HG03196 (cell line): ENCODE data around the gene CENPM.
A peak's percentile ranks its signal among the peaks of the same experiment; 100 is the strongest.

Experiments
- ATAC-seq: cut with Tn5 transposase; IDR thresholded peaks from one replicate; pipeline ENCODE4 v1.9.1; 2021; ENCODE audit not compliant: unreplicated experiment

CENPM gene

GRCh38 chr22:41933411-41934177 is 13.4 kb downstream of the CENPM start:
- ATAC-seq: no peak

- ATAC-seq: no peak
These were observed 14.6 kb downstream of the CENPM start for GRCh38 chr22:41932353-41932752.

- ATAC-seq: no peak
These were observed 15.2 kb downstream of the CENPM start for GRCh38 chr22:41931701-41932269.

- no peak for ATAC-seq
These were observed 17.5 kb downstream of the CENPM start for GRCh38 chr22:41929418-41929810.

GRCh38 chr22:41928593-41929417 is 18.1 kb downstream of the CENPM start:
- ATAC-seq: no peak

DNA sequence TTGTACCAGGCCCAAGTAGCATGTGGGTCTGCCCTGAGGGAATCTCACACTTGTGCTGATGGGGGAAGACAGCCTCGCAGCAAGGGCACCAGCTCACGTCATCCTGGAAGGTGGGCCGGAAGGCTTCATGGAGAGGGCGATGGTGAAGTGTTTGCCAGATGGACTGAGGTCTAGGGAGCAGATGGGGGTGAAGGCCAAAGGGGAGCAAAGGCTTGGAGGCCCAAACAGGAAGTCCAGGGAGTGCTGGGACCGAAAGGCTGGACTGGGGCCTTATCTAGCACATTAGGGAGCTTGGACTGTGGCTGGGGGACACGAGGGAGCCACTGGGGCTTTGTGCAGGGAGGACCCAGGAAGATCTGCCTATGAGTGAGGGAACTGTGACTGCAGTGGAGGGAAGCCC is 19.1 kb downstream of the CENPM start:
- no peak for ATAC-seq

DNA sequence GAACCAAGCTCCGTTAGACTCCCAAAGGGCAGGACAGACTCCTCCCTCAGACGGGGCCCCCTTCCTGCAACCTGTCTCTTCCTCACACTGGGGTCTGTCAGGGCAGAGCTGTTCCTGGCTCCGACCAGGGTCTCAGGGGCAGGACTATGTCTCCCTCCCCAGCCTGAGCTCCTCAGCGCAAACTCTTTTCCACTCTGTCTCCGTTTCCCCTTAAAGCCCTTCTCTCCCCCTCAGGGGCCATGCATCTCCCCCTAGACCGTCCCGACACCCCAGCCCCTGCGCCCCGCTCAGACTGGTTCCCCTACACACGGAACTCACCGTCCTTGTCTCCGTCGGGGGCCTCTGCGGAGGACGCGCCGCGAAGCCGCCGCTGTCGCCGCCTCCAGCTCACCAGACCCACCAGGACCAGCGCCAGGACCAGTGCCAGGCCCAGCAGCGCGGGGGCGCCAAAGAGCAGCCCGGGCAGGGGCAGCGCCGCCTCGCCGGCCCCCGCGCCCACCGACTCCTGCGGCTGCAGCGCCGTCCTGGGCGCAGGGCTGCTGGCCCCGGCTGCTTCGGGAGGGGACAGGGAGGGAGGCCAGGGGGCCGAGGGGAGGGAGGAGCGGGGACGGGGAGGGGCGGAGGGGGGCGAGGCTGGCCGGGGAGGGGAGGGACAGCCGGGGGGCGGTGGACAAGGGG is 21.0 kb downstream of the CENPM start:
- peak; percentile 37 for ATAC-seq

DNA sequence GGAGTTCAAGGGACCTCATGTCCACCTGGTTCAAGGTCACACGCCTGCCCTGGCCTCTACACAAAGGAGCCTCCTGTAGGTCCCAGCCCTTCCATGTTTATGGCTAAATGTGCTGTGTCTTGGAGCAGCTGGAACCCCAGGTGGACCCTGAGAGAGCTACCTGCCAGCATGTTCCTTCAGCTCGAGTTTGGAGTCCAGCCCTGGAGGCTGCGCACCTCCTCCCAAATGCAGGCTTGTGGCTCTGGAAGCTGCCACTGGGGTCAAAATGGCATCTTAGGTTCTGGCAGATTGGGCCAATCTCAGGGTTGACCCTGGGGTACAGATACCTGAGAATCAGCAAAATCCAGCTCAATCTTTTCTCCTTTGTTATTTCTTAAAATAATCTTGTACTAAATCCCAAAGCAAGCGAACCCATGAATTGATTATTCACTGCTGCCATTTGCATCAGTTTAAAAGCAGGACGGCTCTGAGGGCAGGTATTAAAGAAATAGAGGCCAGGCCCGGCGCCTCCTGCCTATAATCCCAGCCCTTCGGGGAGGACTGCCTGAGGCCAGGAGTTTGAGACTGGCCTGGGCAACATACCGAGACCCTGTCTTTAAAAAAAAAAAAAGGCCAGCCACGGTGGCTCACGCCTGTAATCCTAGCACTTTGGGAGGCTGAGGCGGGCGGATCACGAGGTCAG is 23.2 kb downstream of the CENPM start:
- ATAC-seq: no peak

DNA sequence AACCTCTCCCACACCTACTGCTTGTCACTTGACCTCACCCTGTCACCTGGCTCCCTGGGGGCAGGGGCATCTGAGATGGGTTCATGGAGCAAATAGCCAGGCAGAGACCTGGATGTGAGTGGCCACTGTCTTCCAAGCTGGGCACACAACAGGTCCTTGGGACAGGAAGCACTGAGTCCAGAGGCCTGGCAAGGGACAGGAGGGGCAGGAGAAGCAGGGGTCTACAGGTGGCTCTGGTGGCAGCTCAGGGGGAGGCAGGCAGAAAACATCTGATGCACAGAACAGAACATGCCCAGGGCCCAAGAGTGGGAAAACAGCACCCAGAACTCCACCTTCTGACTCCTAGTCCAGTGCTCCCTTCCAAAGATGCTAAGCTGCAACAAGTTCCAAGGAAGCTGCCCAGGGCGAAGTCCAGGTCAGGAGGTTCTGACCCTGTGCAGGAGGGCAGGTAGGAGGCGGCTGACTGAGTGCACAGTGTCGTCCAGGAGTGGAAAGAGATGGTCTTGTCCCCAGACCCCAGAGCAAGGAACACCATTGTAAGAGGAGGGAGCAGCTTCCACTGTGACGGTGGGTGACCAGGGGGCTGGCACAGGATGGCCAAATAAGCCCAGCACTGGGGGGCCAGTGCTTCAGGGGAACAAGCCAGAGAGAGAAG is 23.9 kb downstream of the CENPM start:
- no peak for ATAC-seq

DNA sequence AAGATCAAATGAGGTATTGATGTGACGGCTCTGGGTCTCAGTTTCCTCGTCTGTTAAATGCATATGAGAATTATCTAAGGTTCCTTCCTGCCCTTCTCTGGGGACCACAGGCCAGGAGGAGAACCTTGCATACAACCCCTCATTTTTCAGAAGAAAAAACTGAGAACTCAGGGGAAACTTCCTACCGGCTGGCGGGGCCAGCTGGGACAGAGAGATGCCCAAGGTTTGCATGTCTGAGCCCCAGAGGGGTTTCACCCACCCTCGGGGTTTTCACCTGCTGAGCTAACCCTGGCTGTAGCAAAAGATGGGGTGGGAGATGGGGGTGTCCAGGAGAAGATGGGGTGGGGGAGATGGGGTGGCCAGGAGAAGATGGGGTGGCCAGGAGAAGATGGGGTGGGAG is 24.6 kb downstream of the CENPM start:
- ATAC-seq: no peak

- ATAC-seq: peak; percentile 25
These were observed 26.5 kb downstream of the CENPM start for GRCh38 chr22:41920271-41920976.

DNA sequence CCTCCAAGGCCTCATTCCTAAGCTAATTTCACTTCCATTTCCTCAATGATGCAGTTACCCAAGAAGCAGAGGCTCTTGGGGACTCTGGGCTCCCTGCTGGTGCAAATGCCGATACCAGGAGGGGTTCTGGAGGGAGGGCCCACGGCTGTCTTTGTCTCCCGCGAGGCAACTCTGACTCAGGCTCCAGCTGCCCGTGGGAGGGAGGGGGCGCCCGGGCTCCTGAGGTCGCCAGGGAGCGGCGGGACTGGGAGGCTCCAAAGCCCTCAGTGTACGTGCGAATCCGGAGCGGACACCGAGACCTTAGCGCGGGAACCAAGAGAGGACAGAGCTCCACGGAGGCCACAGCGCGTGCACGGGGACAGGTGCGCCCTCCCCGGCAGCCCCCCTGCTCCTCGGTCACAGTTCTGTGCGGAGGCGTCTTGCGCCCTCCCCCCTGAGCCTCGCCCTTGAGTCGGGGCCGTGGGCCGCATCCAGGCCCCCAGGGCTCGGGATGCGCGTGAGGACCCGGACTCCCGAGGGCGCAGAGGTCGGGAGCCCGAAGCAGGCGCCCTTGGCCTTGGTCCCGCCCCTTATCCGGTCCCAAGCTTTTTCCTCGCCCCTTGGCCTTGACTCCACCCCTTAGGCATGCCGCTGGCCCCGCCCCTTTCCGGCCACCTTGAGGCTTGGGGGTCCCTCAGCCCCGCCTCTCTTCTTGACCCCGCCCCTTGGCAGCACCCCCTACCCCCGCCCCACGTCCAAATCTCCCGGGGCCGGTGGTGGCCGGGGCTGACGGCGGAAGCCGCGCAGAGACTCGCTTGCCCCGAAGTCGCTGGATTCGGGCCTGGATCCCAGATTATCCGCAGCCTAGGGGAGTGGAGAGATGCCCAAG is 27.4 kb downstream of the CENPM start:
- ATAC-seq: peak; percentile 50

DNA sequence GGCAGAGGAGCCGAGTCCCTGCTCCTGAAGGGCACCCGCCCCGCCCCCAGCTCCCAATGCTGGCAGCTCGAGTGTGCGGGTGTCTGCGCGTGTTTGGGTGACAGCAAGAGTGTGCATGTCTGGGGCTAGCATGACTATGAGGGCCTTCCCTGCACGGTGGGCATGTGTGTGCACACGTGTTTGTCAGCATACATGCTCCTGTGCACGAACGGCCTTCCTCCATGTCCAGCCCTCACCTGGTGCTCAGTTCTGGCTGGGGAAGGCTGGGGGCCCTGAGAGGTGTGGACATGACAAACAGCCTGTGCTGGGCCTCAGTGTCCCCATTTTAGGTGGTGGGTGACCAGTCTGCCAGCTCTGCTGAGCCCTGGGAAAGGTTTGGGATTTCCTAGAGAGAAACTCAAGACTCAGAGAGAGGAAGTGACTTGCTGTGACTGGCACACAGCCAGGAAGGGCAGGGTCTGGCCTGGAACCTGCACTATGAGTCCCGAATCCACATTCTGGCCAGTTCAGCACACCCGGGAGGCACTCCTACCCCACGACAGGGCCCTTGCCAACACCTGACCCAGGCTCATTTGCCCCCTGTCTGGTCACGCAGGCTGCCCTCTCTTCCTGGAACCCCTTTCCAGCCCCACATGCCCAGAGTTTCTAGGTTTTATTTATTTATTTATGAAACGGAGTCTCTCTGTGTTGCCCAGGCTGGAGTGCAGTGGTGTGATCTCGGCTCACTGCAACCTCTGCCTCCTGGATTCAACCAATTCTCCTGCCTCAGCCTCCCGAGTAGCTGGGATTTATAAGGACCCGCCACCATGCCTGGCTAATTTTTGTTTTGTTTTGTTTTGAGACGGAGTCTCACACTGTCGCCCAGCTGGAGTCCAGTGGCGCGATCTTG is 28.8 kb downstream of the CENPM start:
- ATAC-seq: no peak

- no peak for ATAC-seq
These were observed 29.5 kb downstream of the CENPM start for GRCh38 chr22:41917375-41917902.

DNA sequence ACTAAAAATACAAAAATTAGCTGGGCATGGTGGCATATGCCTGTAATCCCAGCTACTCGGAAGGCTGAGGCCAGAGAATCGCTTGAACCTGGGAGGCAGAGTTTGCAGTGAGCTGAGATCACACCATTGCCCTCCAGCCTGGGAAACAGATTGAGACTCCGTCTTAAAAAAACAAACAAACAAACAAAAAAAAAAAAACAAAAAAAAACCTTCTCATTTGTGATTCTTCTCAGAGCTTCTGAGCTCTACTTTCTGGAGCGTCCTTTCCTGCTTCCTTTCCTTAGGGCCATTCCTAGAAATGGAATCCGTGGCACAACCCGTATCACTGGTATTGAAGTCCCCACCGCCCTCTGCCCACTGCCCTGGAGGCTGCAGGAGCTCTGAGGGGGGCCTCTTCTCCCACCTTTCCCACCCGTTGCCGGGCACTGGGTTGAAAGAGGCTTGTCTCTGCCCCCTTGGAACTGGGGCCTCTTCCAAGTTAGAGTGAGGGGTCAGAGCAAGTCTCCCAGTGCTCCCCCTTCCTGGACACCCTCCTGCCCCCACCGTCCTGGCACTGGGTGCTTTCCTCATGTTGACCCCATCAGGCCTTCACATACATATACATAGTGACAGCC is 30.1 kb downstream of the CENPM start:
- ATAC-seq: no peak

DNA sequence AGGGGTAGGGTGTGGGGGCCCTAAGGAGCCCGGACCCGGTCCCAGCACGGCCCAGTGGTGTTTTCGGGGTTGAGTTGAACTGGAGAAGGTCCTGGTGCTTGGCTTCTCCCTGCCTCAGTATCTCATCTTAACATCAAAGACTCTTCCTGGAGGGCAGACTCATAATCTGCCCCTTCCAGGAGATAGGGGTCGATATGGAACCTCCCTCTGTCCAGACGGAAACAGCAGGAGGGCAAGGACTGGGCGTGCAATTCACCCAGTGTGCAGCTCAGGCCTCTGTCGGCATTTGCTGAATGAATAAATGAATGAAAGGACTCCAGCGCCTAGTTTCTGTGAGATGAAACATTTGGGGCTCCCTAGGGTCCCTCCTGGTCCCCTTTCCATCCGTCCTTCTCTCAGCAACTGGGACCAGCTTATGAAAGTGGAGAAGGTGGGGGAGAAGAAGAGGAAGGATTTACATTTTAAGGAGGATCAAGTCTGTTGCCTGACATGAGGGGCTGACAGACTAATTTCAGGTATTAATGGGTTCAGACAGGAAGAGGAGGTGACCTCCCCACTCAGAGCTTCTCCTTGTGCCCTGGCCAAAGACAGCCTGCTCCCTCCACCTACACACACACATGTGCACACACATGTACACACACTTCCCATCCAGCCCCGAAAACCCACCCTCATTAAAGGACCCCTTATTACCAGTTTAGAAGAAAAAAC is 31.0 kb downstream of the CENPM start:
- ATAC-seq: no peak
